ENCODE data around the gene LONP2.
A peak's percentile ranks its signal among the peaks of the same experiment; 100 is the strongest.
"Not testable (repeated sequence)": the region's sequence is repeated elsewhere in the genome, so short reads cannot be mapped to it uniquely, and the experiment has no call there.

The LONP2 gene

GRCh38 chr16:48235058-48235555 lies 9.0 kb upstream of the LONP2 start:
- no peak overlapping the region for H3K27ac ChIP-seq

GRCh38 chr16:48235556-48236136 lies 8.5 kb upstream of the LONP2 start:
- no peak overlapping the region for H3K27ac ChIP-seq
- H3K4me3 ChIP-seq = no peak overlapping the region

More at GRCh38 chr16:48235058-48235555, 9.0 kb upstream of the LONP2 start:
- no peak overlapping the region for H3K4me3 ChIP-seq

GRCh38 chr16:48236286-48236685 lies 7.8 kb upstream of the LONP2 start:
- no peak overlapping the region for H3K4me3 ChIP-seq
- H3K27ac ChIP-seq = no peak overlapping the region

GRCh38 chr16:48240147-48240546 lies 4.0 kb upstream of the LONP2 start:
- H3K27ac ChIP-seq = not testable (repeated sequence)

GRCh38 chr16:48244863-48245195 lies 729 bp downstream of the LONP2 start:
- H3K27ac ChIP-seq = peak overlapping the region; percentile 57 to 98 (median 91)

More at GRCh38 chr16:48240147-48240546, 4.0 kb upstream of the LONP2 start:
- not testable (repeated sequence) for H3K4me3 ChIP-seq

GRCh38 chr16:48246066-48246465 lies 2.0 kb downstream of the LONP2 start:
- H3K27ac ChIP-seq = peak overlapping the region in 3 of 21 experiments; percentile 9 to 94 (median 23)
- H3K4me3 ChIP-seq = peak overlapping the region in 1 of 7 experiments; percentile 92

More at GRCh38 chr16:48244863-48245195, 729 bp downstream of the LONP2 start:
- peak overlapping the region; percentile 51 to 92 (median 81) for H3K4me3 ChIP-seq

- peak within 1 kb of the TSS in 2 of 21 experiments; percentile 9 to 94 for H3K27ac ChIP-seq
- H3K4me3 ChIP-seq = peak within 1 kb of the TSS in 1 of 7 experiments; percentile 92
These were observed 3.2 kb downstream of the LONP2 start, which contains the start of gene ABCC11 for GRCh38 chr16:48247311-48247710. TSS of gene ABCC11 (minus strand) at chr16:48247539. CDS start at chr16:48231921, 15,618 bp downstream.

GRCh38 chr16:48250520-48251278 lies 6.6 kb downstream of the LONP2 start:
- no peak overlapping the region for H3K27ac ChIP-seq

GRCh38 chr16:48252013-48252412 lies 7.9 kb downstream of the LONP2 start:
- Histone ChIP-seq H3K4me3 (no peak overlapping the region), H3K27ac (peak overlapping the region in 1 of 21 experiments; percentile 7)

More at GRCh38 chr16:48250520-48251278, 6.6 kb downstream of the LONP2 start:
- H3K4me3 ChIP-seq = no peak overlapping the region

- no peak overlapping the region for H3K4me3 ChIP-seq
These were observed 12.6 kb downstream of the LONP2 start for GRCh38 chr16:48256579-48257177.

GRCh38 chr16:48261569-48261968 lies 17.5 kb downstream of the LONP2 start:
- no peak overlapping the region for H3K4me3 ChIP-seq
- H3K27ac ChIP-seq = no peak overlapping the region

More at GRCh38 chr16:48256579-48257177, 12.6 kb downstream of the LONP2 start:
- no peak overlapping the region for H3K27ac ChIP-seq

GRCh38 chr16:48262631-48263030 lies 18.5 kb downstream of the LONP2 start:
- no peak overlapping the region for H3K27ac ChIP-seq
- no peak overlapping the region for H3K4me3 ChIP-seq

- H3K4me3 ChIP-seq = no peak overlapping the region
- H3K27ac ChIP-seq = no peak overlapping the region
These were observed 24.9 kb downstream of the LONP2 start for GRCh38 chr16:48269011-48269410.

GRCh38 chr16:48271728-48272127 lies 27.6 kb downstream of the LONP2 start:
- H3K4me3 ChIP-seq = no peak overlapping the region
- peak overlapping the region in 1 of 21 experiments; percentile 10 for H3K27ac ChIP-seq

- H3K27ac ChIP-seq = peak overlapping the region in 7 of 21 experiments; percentile 20 to 59 (median 47)
- H3K4me3 ChIP-seq = no peak overlapping the region
These were observed 28.8 kb downstream of the LONP2 start for GRCh38 chr16:48272837-48273421.

- Histone ChIP-seq H3K27ac (peak overlapping the region in 1 of 21 experiments; percentile 47), H3K4me3 (no peak overlapping the region)
These were observed 30.4 kb downstream of the LONP2 start for GRCh38 chr16:48274476-48274875.

GRCh38 chr16:48276102-48276501 lies 32.0 kb downstream of the LONP2 start:
- peak overlapping the region in 2 of 21 experiments; percentile 24 to 47 for H3K27ac ChIP-seq

GRCh38 chr16:48277158-48277557 lies 33.1 kb downstream of the LONP2 start:
- Histone ChIP-seq H3K27ac (peak overlapping the region in 2 of 21 experiments; percentile 24 to 47), H3K4me3 (no peak overlapping the region)

More at GRCh38 chr16:48276102-48276501, 32.0 kb downstream of the LONP2 start:
- H3K4me3 ChIP-seq = no peak overlapping the region

GRCh38 chr16:48279199-48279598 lies 35.1 kb downstream of the LONP2 start:
- peak overlapping the region in 2 of 21 experiments; percentile 14 to 46 for H3K27ac ChIP-seq

GRCh38 chr16:48280546-48280945 lies 36.4 kb downstream of the LONP2 start:
- Histone ChIP-seq H3K27ac (peak overlapping the region in 1 of 21 experiments; percentile 4), H3K4me3 (no peak overlapping the region)

More at GRCh38 chr16:48279199-48279598, 35.1 kb downstream of the LONP2 start:
- no peak overlapping the region for H3K4me3 ChIP-seq
